ENCODE measurements around the gene CCDC92. TPM values are rescaled to one million over a fixed set of nuclear protein-coding genes. Genes with fewer than 3 reads are reported as not detected.

Gene CCDC92
- total RNA-seq, 1 experiment from 2014 or later, result 16.8 TPM

GRCh38 chr12:123898673-123899072 lies 74.0 kb downstream of the CCDC92 start:
- TF ChIP-seq, protein P1, sequence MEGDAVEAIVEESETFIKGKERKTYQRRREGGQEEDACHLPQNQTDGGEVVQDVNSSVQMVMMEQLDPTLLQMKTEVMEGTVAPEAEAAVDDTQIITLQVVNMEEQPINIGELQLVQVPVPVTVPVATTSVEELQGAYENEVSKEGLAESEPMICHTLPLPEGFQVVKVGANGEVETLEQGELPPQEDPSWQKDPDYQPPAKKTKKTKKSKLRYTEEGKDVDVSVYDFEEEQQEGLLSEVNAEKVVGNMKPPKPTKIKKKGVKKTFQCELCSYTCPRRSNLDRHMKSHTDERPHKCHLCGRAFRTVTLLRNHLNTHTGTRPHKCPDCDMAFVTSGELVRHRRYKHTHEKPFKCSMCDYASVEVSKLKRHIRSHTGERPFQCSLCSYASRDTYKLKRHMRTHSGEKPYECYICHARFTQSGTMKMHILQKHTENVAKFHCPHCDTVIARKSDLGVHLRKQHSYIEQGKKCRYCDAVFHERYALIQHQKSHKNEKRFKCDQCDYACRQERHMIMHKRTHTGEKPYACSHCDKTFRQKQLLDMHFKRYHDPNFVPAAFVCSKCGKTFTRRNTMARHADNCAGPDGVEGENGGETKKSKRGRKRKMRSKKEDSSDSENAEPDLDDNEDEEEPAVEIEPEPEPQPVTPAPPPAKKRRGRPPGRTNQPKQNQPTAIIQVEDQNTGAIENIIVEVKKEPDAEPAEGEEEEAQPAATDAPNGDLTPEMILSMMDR (IDR thresholded peaks at IDR 0.05; ENCODE audit: insufficient read depth in 1 of 2, low read depth in 1 of 2, low read length in 1 of 2, severe bottlenecking in 1 of 2, unreplicated experiment in 1 of 2), result no peak
- no TSS peak for BruUV-seq (replicated peaks)
- no peak for DNase-seq
- Mint-ChIP-seq H3K27ac (ENCODE audit: unreplicated experiment) (no peak overlapping the region), H3K4me3 (ENCODE audit: unreplicated experiment) (no peak overlapping the region), H3K27me3 (ENCODE audit: insufficient read depth, unreplicated experiment) (peaks cover 7% of the 10 kb centered on the region), H3K36me3 (ENCODE audit: insufficient read depth, unreplicated experiment) (peaks cover 5% of the 10 kb centered on the region), H3K4me1 (ENCODE audit: low read depth, unreplicated experiment) (no peaks in the 10 kb centered on the region), H3K9me3 (ENCODE audit: unreplicated experiment) (peaks cover 10% of the 10 kb centered on the region)
- Histone ChIP-seq H3K4me1 (no peaks in the 10 kb centered on the region), H3K27me3 (replicated peaks; ENCODE audit: control insufficient read depth, insufficient read depth, low read length) (no peaks in the 10 kb centered on the region), H3K9me3 (no peaks in the 10 kb centered on the region), H3K4me3 (ENCODE audit: low read depth, low read length) (no peak overlapping the region), H3K36me3 (ENCODE audit: control insufficient read depth, insufficient read depth, low read length) (no peaks in the 10 kb centered on the region)
- intact Hi-C loops (cut with micrococcal nuclease; ENCODE audit: unreplicated experiment), result no loop called here
- CTCF ChIA-PET, result no interaction called here
- POLR2A ChIA-PET, result no interaction called here

DNA sequence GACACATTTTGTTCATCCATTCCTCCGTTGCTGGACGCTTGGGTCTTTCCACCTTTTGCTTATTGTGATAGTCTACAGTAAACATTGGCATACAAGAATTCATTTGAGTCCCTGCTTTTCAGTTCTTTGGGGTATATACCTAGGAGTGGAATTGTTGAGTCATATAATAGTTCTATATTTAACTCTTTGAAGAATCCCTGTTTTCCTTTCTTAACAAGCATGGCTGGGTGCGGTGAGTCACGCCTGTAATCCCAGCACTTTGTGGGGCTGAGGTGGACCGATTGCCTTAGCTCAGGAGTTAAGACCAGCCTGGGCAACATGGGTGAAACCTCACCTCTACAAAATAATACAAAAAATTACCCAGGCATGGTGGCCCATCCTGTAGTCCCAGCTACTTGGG lies 75.4 kb downstream of the CCDC92 start:
- Mint-ChIP-seq H3K36me3 (ENCODE audit: insufficient read depth, unreplicated experiment) (peaks cover 5% of the 10 kb centered on the region), H3K4me1 (ENCODE audit: low read depth, unreplicated experiment) (no peaks in the 10 kb centered on the region), H3K27me3 (ENCODE audit: insufficient read depth, unreplicated experiment) (peaks cover 7% of the 10 kb centered on the region), H3K9me3 (ENCODE audit: unreplicated experiment) (peaks cover 10% of the 10 kb centered on the region), H3K27ac (ENCODE audit: unreplicated experiment) (no peak overlapping the region), H3K4me3 (ENCODE audit: unreplicated experiment) (no peak overlapping the region)
- Histone ChIP-seq H3K4me1 (no peaks in the 10 kb centered on the region), H3K27me3 (replicated peaks; ENCODE audit: control insufficient read depth, insufficient read depth, low read length) (no peaks in the 10 kb centered on the region), H3K4me3 (ENCODE audit: low read depth, low read length) (no peak overlapping the region), H3K36me3 (ENCODE audit: control insufficient read depth, insufficient read depth, low read length) (no peaks in the 10 kb centered on the region), H3K9me3 (no peaks in the 10 kb centered on the region)
- CTCF ChIA-PET, result no interaction called here
- BruUV-seq (replicated peaks), result no TSS peak
- TF ChIP-seq, protein P1 (IDR thresholded peaks at IDR 0.05; ENCODE audit: insufficient read depth in 1 of 2, low read depth in 1 of 2, low read length in 1 of 2, severe bottlenecking in 1 of 2, unreplicated experiment in 1 of 2), result no peak
- intact Hi-C loops (cut with micrococcal nuclease; ENCODE audit: unreplicated experiment), result no loop called here
- no peak for DNase-seq
- POLR2A ChIA-PET, result no interaction called here

- no peaks in the 10 kb centered on the region for H3K36me3 ChIP-seq (ENCODE audit: control insufficient read depth, insufficient read depth, low read length)
- no peak overlapping the region for H3K27ac Mint-ChIP-seq (ENCODE audit: unreplicated experiment)
- peaks cover 5% of the 10 kb centered on the region for H3K36me3 Mint-ChIP-seq (ENCODE audit: insufficient read depth, unreplicated experiment)
- no peak overlapping the region for H3K4me3 Mint-ChIP-seq (ENCODE audit: unreplicated experiment)
- H3K4me1 Mint-ChIP-seq (ENCODE audit: low read depth, unreplicated experiment), result no peaks in the 10 kb centered on the region
- H3K9me3 Mint-ChIP-seq (ENCODE audit: unreplicated experiment), result peaks cover 10% of the 10 kb centered on the region
- H3K9me3 ChIP-seq, result no peaks in the 10 kb centered on the region
- no peaks in the 10 kb centered on the region for H3K4me1 ChIP-seq
- H3K4me3 ChIP-seq (ENCODE audit: low read depth, low read length), result no peak overlapping the region
- ChIA-PET CTCF (no interaction called here), POLR2A (no interaction called here)
- intact Hi-C loops (cut with micrococcal nuclease; ENCODE audit: unreplicated experiment), result no loop called here
- no peak for DNase-seq
- H3K27me3 Mint-ChIP-seq (ENCODE audit: insufficient read depth, unreplicated experiment), result peaks cover 7% of the 10 kb centered on the region
- no TSS peak for BruUV-seq (replicated peaks)
- TF ChIP-seq, protein P1 (IDR thresholded peaks at IDR 0.05; ENCODE audit: insufficient read depth in 1 of 2, low read depth in 1 of 2, low read length in 1 of 2, severe bottlenecking in 1 of 2, unreplicated experiment in 1 of 2), result no peak
- no peaks in the 10 kb centered on the region for H3K27me3 ChIP-seq (replicated peaks; ENCODE audit: control insufficient read depth, insufficient read depth, low read length)
Observed at GRCh38 chr12:123896767-123897166, 75.9 kb downstream of the CCDC92 start.
